Right lung (tissue), 5 donors: Measurements from ENCODE around the gene NTN5. TPM values are rescaled to one million over a fixed set of nuclear protein-coding genes. Genes with fewer than 3 reads are reported as not detected.
"Not testable (repeated sequence)": the region's sequence is repeated elsewhere in the genome, so short reads cannot be mapped to it uniquely, and the experiment has no call there.

ENCODE experiments used
- DNase-seq, 2 donors: peaks; one replicate each; pipeline ENCODE4 v3.0.0-alpha.2; 2013
- polyA plus RNA-seq, 5 donors: library from polyadenylated mRNA; unstranded; fragments of 120-200 nt; gene quantifications; one replicate each; pipeline versions ENCODE4 v1.2.1 to v1.2.3, GENCODE V29; 2013; ENCODE audit warnings: inconsistent platforms in 1 of 5, low replicate concordance in 1 of 5; ENCODE audit not compliant: insufficient read length in 5 of 5, insufficient read depth in 1 of 5

The NTN5 gene
- polyA plus RNA-seq, 5 donors, result 0.43 to 2.2 (median 1.5) TPM

DNA sequence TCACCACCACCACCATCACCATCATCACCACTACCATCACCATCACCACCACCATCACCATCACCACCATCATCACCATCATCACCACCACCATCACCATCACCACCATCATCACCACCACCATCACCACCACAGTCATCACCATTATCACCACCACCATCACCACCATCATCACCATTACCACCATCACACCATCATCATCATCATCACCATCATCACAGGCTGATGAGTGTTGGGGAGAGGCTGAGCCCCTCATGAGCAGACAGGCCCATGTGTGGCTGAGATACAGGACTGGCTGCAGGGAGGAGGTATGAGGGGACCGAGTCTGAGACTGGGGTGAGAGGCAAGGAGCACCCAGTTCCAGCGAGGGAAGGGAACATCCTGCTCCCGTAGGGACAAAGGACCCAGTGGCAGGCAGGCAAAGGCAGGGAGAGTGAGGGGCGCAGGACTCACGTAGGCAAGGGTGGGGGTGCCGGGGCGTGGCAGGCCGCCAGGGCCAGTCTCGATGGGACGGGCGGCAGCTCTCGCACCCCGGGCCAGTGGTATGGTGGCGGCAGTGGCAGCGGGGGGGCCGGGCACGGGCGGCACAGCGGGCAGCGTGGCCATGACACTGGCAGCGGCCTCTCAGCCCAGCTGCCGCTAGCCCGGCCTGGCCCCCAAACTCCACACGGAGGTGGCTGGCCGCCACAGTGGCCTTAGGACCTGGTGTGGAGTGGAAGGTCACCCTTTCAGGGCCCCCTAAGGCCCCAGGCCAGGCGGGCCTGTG lies 2.7 kb downstream of the NTN5 start:
- DNase-seq, result no peak

DNA sequence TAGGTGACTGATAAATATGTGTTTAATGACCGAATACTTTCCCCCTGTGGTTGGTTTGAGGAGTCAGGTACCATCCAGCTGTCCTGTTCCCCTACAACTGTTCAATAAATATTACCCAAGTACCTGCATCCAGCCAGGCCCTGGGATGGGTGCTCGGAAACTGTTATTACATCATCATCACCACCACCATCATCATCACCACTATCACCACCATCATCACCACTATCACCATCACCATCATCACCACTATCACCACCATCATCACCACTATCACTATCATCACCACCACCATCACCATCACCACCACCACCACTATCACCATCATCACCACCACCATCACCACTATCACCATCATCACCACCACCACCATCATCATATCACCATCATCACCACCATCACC lies 4.1 kb downstream of the NTN5 start:
- DNase-seq, result no peak

DNA sequence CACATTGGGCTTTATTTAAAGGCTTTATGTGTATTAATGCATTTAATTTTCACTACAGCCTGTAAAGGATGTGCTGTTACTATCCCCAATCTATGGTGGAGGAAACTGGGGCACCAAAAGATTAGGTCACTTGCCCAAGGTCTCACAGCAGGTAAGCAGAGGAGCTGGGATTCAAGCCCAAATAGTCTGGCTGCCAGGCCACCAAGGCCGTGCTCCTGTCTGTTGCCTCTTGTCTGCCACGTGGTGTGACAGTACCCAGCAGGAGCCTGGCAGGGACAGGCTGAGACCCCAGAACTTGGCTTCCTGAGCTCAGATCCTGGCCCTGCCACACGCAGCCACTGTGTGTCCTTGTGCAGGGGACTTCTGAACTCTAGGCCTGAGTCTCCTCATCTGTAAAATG lies 4.5 kb downstream of the NTN5 start:
- no peak for DNase-seq

DNA sequence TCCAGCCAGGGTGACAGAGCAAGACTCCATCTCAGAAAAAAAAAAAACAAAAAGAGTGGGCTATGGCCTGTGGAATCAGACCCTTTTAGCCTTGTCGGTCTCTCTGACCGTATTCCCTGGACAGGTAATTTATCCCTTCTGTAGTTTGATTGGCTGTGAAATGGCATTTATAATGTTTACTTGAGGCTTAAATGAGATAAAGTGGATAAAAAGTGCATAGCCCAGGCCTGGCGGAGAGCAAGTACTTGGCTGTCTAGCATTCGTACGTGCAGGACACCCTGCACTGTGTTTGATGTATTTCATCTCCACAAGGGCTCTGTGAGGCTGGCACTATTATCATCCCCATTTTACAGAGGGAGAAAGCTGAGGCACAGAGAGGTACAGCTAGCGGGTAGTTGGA lies 7.0 kb downstream of the NTN5 start:
- DNase-seq, result no peak

DNA sequence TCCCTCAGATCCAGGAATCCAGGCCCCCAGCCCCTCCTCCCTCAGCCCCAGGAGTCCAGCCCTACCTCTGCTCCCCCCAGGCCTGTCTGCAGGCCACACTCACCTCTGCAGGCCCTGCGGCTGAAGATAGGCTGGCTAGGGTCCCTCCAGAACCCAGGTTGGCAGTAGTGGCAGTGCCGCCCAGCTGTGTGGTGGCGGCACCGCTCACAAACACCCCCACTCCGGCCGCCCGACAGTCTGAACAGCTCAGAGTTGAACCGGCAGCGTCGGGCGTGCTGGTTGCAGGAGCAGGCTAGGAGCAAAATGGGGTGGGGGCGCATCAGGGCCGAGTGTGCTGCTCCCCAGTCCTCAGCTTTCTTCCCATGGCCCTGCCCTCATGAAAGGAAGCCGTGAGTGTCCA lies 8.3 kb downstream of the NTN5 start:
- no peak for DNase-seq

DNA sequence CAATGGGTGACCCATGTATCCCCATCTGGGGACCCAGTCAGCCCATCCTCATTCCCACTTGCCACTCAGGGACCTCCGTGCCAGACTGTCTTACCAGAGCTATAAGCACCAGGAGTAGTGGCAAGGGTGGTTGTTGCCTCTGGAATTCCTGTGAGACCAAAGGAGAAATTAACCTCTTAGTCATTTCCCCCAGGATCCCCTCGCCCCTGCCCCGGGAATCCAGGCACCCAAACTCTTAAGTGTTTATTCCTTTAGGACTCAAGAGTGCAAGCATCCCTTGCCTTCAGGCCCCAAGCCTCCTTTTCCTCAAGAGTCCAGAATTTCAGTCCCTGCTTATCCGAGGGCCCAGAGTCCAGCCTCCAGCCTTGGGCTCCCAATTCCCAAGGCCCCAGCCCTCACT lies 9.2 kb downstream of the NTN5 start:
- no peak for DNase-seq

DNA sequence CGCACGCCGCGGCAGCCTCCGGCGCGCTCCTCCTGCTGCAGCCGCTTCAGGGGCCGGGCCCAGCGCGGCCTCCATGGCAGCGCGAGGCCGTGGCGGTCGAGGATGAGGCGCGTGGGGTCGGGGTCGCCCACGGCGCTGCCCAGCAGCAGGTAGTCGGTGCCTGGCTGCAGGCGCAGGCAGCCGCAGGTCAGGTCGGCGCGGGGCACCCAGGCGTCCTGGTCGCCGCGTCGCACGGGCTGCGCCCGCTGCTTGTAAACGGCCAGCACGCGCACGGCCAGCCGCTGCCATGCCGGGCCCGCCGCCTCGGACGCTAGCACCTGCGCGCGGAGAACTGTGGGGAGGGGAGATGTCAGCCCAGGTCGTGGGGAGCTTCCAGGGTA lies 11.1 kb downstream of the NTN5 start:
- no peak for DNase-seq

DNA sequence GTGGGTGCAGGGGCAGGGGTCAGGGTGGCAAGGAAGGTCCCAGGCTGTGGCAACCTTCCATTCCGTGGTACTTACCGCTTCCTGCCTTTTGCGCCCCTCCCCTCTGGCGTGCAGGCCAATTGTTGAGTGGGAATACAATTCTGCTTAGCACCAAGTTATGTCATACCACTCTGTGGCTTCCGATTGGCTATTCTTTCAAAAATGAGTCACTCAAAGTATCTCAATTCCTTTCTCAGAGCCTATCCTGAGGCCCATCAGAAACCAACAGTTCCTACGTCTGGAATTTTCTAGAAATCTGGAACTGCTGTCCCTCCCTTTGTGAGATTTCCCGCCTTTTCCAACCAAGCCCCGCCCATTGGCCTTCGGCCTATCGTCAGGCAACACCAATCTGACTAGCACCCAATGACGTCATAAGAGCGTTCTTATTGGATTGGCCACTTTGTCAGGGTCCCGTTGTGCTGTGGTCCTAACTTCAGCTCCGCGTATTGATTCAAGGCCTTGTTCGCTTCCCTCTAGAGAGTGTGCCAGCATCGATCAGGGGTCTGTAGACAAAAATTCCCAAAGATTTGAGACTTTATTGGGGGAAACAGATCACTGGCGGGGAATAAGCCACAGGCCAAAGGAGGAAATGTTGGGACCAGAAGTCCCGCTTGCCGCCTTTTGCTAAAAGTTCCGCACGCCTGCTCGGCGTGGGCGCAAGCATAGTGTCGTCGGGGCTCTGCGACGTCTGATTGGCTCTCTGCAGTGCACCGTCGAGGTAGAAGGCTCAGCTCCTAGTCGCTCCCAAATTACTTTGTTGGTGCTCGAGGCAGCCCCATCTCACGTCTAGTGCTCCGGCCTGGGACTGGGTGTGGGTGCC lies 11.7 kb downstream of the NTN5 start:
- peak; percentile 81 to 82 for DNase-seq

DNA sequence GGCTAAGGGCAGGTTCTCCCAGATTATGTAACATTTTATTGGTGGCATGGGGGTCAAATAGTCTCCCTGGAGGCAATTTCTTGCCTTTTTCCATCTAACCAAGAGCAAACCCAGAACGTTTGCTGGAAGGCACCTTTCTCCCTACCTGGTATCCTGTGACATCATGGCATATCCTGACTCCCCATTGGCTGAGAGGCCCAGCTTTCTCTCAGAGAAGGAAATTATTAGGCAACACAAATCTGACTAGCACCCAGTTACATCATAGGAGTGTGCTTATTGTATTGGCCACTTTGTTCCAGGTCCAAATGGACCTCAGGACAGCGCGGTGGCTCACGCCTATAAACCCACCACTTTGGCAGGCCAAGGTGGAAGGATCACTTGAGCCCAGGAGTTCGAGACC lies 13.0 kb downstream of the NTN5 start:
- DNase-seq, result no peak

DNA sequence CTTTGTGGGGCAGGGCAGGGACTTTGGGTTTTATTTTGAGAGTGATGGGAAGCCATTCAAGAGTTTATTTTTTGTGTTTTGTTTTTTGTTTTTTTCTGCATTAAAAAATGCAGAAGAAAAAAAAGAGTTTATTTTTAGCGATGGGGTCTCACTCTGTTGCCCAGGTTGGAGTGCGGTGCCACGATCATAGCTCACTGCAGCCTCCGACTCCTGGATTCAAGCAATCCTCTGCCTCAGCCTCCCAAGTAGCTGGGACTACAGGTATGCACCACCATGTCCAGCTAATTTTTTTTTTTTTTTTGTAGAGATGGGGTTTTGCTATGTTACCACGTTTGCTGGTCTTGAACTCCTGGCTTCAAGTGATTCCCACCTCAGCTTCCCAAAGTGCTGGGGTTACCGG lies 14.3 kb downstream of the NTN5 start:
- no peak for DNase-seq

DNA sequence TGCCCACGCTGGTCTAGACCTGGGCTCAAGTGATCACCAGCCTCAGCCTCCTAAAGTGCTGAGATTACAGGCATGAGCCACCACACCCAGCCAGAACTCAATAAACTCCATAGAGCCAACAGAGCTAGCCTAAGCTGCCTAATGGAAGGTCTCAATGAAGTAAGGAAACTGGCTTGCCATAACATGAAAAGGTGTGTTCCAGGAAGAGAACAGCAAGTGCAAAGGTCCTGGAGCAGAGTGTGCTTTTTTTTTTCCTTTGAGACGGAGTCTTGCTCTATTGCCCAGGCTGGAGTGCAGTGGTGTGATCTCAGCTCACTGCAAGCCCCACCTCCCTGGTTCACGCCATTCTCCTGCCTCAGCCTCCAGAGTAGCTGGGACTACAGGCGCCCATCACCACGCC lies 15.0 kb downstream of the NTN5 start:
- not testable (repeated sequence) for DNase-seq

DNA sequence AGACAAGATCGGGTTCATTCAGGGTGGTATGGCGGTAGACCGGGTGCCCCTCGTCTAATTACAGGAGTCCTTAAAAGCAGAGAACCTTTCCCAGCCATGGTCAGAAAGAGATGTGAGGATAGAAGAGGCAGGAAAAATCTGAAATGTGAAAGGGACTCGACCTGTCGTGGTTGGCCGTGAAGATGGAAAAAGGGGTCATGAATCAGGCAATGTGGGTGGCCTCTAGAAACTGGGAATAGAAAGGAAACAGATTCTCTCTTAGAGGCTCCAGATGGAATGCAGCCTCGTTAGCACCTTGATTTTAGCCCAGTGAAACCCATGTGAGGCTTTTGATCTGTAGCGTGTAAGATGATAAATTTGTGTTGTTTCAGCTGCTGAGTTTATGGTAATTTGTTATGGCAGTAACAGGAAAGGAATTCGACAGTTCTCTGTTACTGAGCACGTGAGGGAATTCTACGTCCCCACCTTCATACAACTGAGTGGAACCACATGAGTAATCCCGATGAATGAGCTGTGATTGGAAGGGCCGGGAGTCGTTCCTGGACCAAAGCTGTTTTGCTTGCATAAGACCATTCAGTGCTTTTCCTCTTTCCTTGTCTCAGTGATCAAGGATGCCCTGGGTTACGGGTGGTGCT lies 15.9 kb downstream of the NTN5 start:
- DNase-seq, result no peak

DNA sequence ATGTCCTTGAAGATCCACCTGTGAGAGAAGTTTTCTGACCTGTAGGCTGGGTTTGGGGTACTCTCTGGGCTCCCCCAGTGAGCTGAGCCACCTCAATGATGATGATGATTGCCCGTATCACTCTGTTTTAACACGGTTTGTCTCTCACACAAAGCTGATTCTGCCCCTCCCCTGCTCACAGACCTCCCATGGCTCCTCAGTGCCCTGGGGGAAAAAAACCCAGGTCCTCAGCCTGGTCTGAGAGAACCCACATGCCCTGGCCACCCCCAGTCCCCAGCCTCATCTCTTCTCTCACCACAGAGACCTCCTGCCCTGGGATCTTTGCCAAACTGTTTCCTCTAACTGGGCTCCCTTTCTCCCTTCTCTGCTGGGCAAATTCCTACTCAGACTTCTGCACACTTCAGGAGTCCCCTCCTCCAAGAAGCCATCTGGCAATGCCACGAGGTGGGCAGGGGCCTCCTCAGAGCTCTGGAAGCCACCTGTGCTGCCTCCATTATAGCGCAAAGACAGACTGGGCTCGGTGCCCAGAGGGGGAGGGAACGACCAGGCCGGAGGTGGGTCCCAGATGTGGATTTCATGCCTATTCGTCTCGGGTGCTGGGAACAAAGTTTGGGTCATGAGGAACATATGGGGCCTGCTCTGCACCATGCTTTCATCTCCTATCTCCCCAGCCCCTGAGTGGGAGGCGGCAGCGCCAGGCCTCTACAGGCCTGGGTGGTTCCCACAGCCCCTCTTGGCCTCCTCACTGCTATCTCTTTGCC lies 18.3 kb downstream of the NTN5 start:
- DNase-seq, result no peak

DNA sequence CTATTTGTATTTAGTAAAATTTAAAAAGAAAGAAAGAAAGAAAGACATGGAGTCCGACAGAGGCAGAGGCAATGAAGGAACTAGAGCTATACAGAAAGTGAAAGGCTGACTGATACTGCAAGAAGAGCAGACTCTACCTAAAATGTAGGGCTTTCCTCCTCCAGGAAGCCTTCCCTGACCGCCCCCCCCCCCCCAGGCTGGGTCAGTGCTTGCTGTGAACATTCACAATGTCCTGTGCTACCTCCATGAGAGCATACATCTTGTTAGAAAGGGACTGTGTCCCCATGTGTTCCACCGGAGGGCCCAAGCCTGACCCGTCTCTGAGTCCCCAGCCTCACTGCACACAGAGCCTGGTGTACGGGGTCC lies 21.2 kb downstream of the NTN5 start:
- no peak for DNase-seq

DNA sequence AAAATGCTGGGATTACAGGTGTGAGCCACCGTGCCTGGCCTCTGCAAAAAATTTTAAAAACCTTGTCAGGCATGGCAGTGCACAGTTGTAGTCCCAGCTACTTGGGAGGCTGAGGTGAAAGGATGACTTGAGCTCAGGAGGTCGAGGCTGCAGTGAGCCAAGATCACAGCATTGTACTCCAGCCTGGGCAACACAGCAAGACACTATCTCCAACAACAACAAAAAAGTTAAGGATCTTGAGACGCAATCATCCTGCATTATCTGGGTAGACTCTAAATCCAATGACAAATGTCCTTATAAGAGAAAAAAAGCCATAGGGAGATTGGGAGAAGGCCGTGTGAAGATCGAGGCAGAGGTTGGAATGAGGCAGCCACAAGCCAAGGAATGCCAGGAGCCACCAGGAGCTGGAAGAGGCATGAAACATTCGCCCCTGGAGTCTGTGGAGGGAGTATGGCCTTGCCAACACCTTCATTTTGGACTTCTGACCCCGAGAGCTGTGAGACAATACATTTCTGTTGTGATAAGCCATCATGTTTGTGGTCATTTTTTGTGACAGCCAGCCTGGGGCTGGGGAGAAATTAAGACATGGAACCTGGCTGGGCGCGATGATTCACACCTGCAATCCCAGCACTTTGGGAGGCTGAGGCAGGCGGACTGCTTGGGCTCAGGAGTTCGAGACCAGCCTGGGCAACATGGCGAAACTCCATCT lies 21.7 kb downstream of the NTN5 start:
- no peak for DNase-seq

DNA sequence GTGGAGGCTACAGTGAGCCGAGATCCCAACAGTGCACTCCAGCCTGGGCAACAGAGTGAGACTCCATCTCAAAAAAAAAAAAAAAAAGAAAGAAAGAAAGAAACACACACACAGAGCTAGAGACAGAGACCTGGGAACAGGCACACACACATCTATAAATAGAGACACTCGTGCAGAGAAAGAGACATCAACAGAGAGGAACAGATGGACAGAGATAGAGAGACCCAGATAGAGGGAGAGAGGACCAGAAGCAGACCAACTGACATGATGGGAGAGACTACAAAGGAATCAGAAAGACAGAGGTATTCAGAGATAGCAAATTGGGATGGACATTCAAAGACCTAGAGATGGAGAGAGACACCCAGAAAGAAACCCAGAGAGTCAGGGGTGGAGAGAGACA lies 24.7 kb downstream of the NTN5 start:
- no peak for DNase-seq

DNA sequence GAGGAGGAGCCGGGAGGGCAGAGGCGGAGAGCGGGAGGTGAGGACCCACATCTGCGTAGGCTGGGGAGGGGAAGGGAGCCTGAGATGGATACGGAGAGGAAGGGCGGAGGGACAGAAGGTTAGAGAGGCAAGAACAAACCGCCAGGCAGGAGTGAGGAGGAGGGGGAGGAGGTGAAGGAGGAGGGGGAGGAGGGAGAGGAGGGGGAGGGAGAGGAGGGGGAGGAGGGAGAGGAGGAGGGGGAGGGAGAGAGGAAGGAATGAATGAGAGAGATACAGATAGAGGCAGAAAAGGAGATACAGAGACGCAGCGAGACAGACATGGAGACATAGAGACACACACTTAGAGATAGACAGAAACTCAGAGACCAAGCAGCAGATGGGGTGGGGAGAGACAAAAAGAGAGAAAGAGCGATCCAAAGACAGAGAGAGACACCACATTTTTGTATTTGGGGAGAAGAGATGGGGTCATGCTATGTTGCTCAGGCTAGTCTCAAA lies 26.0 kb downstream of the NTN5 start:
- no peak for DNase-seq

DNA sequence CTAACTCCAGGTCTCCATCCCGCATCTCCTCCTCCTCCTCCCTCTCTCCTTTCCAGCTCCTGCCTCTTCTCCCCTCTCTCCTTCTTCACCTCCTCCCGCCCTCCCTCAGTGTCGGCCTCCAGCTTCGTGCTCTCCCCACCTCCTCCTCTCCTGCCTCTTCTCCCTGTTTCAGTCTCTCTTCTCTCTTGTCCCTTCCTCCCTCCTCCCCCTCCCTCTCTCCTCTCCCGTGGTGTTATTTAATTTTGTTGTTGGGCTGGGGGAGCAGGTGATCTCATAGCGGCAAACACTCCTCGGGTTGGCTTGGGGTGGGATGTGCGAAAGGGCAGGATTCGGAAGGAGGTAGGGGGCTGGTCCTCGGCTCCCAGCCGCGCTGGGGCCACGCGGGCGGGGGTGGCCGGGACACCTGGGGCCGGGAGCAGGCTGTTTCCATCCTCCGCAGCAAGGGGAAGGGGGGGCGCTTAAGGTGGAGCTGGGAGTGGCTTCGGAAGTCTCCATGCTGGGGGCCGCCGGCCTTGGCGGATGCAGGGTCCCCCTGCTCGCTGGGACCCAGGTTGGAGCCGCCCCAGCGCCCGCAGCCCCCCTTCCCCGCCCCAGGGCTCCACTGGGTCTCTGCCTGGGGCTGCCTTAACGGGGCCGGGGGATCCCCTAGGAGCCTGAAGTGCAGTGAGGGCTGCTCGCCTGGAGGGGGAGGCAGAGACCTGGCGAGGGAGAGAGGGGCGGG lies 26.7 kb downstream of the NTN5 start, which contains the start of gene CA11:
TSS of gene CA11 (minus strand) at position 187 of the 721 bp plus-strand sequence. CDS start 555 bp downstream, outside the sequence.
- DNase-seq, result peak; percentile 83 to 86

DNA sequence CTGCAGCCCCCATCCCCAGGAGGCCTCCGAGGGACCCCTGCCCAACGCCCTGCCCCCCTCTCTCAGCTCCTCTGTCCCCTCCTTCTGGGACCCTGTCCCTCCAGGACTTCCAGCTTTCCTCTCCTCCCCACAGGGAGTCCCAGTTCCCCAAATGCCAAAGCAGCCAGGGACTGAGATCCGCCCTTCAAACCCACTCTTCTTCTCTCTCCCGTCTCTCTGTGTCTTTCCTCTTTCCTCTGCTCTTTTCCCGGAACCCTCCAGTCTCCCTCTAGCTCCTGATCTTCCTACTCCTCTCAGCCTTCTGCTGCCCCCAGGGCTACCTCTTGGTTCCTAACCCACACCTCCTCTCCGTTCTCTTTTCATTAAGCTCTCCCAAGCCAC lies 27.2 kb downstream of the NTN5 start:
- DNase-seq, result no peak

DNA sequence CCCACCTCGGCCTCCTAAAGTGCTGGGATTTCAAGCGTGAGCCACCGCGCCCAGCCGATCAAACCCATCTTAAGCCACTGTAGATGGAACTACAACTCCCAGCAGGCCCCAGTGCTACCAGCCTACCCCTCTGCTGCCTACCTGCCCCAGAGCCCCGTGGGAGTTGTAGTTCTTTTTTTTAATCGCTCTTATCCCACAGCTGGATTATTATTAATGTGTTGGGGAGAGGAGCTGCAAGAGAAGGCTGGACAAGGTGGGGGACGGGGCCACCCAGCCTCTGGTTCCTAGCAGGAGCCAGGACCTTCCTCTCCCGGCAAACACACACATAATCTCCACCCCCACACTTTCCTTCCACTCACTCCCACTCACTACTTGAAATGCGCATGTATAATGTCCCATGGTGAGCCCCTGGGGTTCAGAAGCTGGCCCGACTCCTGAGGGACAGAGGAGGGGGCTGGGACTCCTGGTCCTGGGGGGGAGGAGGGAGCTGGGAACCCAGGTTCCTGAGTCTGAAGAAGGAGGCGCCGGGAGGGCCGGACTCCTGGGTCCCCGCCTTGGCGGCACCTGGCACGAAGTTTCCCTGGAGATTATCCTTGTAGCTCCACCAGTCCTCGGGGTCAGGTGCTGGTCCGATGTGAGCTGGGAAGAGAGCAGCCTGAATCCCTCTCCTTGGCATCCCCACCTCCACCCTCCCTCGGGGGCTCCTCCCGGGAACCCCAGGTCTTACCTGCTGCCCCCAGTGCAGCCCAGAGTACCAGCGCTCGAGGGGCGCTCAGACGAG lies 27.8 kb downstream of the NTN5 start:
- DNase-seq, result peak; percentile 57 to 64
